SU-DHL-6 (cell line): ENCODE results near the gene TGM6.

Source experiments
- H2AFZ ChIP-seq: fragments of 200-600 bp; sonication (generic); 2 replicates; pipeline ENCODE4 v1.6.1; 2014; ENCODE audit warnings: low read depth, mild to moderate bottlenecking, moderate library complexity, mixed read lengths, antibody characterized with exemption, low read length; ENCODE audit not compliant: severe bottlenecking
- H3F3A ChIP-seq: fragments of 200-600 bp; shearing (Covaris generic); 2 replicates; pipeline ENCODE4 v1.6.0; 2016; ENCODE audit warnings: antibody characterized with exemption, mild to moderate bottlenecking; ENCODE audit not compliant: insufficient read depth
- H3K27ac ChIP-seq: fragments of 200-600 bp; sonication (generic); 2 replicates; pipeline ENCODE4 v1.5.1; 2016; ENCODE audit warnings: low read depth, mild to moderate bottlenecking, low read length, moderate library complexity, mixed read lengths
- H3K27me3 ChIP-seq: fragments of 200-600 bp; sonication (generic), shearing (Covaris generic); 2 replicates; pipeline ENCODE4 v1.6.0; 2014; ENCODE audit warnings: mild to moderate bottlenecking, low read length
- H3K36me3 ChIP-seq: fragments of 200-600 bp; sonication (generic); 2 replicates; pipeline ENCODE4 v1.6.1; 2014; ENCODE audit warnings: mild to moderate bottlenecking, low read length, mixed read lengths
- H3K4me2 ChIP-seq: fragments of 300-600, 200-600 bp; shearing (Covaris generic), sonication (generic); 2 replicates; pipeline ENCODE4 v1.6.0; 2014; ENCODE audit warnings: low read length, low read depth, mild to moderate bottlenecking; ENCODE audit not compliant: poor library complexity, severe bottlenecking
- H3K4me3 ChIP-seq: fragments of 200-600 bp; sonication (generic); 2 replicates; pipeline ENCODE4 v1.5.1; 2014; ENCODE audit warnings: antibody characterized with exemption, low read length, mild to moderate bottlenecking, mixed read lengths; ENCODE audit not compliant: insufficient read depth, poor library complexity, severe bottlenecking
- H3K79me2 ChIP-seq: fragments of 200-600 bp; sonication (generic); 2 replicates; pipeline ENCODE4 v1.6.1; 2014; ENCODE audit warnings: mild to moderate bottlenecking, low read length, moderate library complexity; ENCODE audit not compliant: insufficient read depth
- H3K9ac ChIP-seq: fragments of 200-600 bp; sonication (generic); 2 replicates; pipeline ENCODE4 v1.7.0; 2014; ENCODE audit warnings: mild to moderate bottlenecking, low read length
- H3K9me2 ChIP-seq: fragments of 200-600 bp; sonication (generic); replicated peaks from 2 replicates; pipeline ENCODE4 v1.6.1; 2014; ENCODE audit warnings: low read length; ENCODE audit not compliant: insufficient read depth
- H3K9me3 ChIP-seq: fragments of 200-600 bp; sonication (generic); 2 replicates; pipeline ENCODE4 v1.6.1; 2014; ENCODE audit warnings: low read length, mixed read lengths; ENCODE audit not compliant: insufficient read depth
- H4K20me1 ChIP-seq: fragments of 200-600 bp; sonication (generic); 2 replicates; pipeline ENCODE4 v1.6.1; 2014; ENCODE audit warnings: low read depth, mild to moderate bottlenecking, antibody characterized with exemption, low read length, moderate library complexity, mixed read lengths
- CTCF ChIP-seq: fragments of 200-600 bp; sonication (generic); IDR thresholded peaks from one replicate; pipeline ENCODE4 v1.5.1; 2017; ENCODE audit warnings: antibody characterized with exemption, mild to moderate bottlenecking, low read length, moderate library complexity; ENCODE audit not compliant: insufficient read depth, poor library complexity, severe bottlenecking
- EZH2phosphoT487 ChIP-seq: fragments of 200-600 bp; sonication (generic), shearing (Covaris generic); conservative IDR thresholded peaks from 2 replicates; pipeline ENCODE4 v1.6.1; 2018; ENCODE audit warnings: mild to moderate bottlenecking, antibody characterized with exemption, low read length, moderate library complexity, mixed read lengths

The TGM6 gene

GRCh38 chr20:2346188-2346587, 34.5 kb upstream of the TGM6 start:
- Histone ChIP-seq H3K27me3 (no peaks in the 10 kb centered on the region), H3F3A (no peaks in the 10 kb centered on the region), H3K4me3 (no peak overlapping the region), H3K79me2 (no peaks in the 10 kb centered on the region), H3K9ac (no peak overlapping the region), H4K20me1 (no peaks in the 10 kb centered on the region), H3K27ac (no peak overlapping the region), H3K9me2 (no peaks in the 10 kb centered on the region), H3K4me2 (no peak overlapping the region), H3K9me3 (no peaks in the 10 kb centered on the region), H3K36me3 (no peaks in the 10 kb centered on the region), H2AFZ (no peak overlapping the region)
- TF ChIP-seq EZH2phosphoT487 (no peak), CTCF (no peak)

GRCh38 chr20:2348336-2348735, 32.4 kb upstream of the TGM6 start:
- Histone ChIP-seq H3K9me2 (no peaks in the 10 kb centered on the region), H3K4me3 (no peak overlapping the region), H3K79me2 (no peaks in the 10 kb centered on the region), H3K27me3 (no peaks in the 10 kb centered on the region), H3K4me2 (no peak overlapping the region), H2AFZ (no peak overlapping the region), H3F3A (no peaks in the 10 kb centered on the region), H3K9ac (no peak overlapping the region), H3K27ac (no peak overlapping the region), H3K9me3 (no peaks in the 10 kb centered on the region), H3K36me3 (no peaks in the 10 kb centered on the region), H4K20me1 (no peaks in the 10 kb centered on the region)
- TF ChIP-seq EZH2phosphoT487 (no peak), CTCF (no peak)

- no peaks in the 10 kb centered on the region for H3K27me3 ChIP-seq
- TF ChIP-seq CTCF (no peak), EZH2phosphoT487 (no peak)
- H3K27ac ChIP-seq, result no peak overlapping the region
- no peak overlapping the region for H3K9ac ChIP-seq
- H3K36me3 ChIP-seq, result no peaks in the 10 kb centered on the region
- no peak overlapping the region for H3K4me2 ChIP-seq
- no peak overlapping the region for H2AFZ ChIP-seq
- no peaks in the 10 kb centered on the region for H3K79me2 ChIP-seq
- no peaks in the 10 kb centered on the region for H4K20me1 ChIP-seq
- H3K9me2 ChIP-seq, result no peaks in the 10 kb centered on the region
- H3K9me3 ChIP-seq, result no peaks in the 10 kb centered on the region
- no peaks in the 10 kb centered on the region for H3F3A ChIP-seq
- no peak overlapping the region for H3K4me3 ChIP-seq
These were observed 30.9 kb upstream of the TGM6 start for GRCh38 chr20:2349801-2350200.

GRCh38 chr20:2350606-2351005, 30.1 kb upstream of the TGM6 start:
- Histone ChIP-seq H3K9ac (no peak overlapping the region), H3K4me3 (no peak overlapping the region), H2AFZ (no peak overlapping the region), H3K27me3 (no peaks in the 10 kb centered on the region), H3K36me3 (no peaks in the 10 kb centered on the region), H3K9me2 (no peaks in the 10 kb centered on the region), H4K20me1 (no peaks in the 10 kb centered on the region), H3K4me2 (no peak overlapping the region), H3K9me3 (no peaks in the 10 kb centered on the region), H3F3A (no peaks in the 10 kb centered on the region), H3K79me2 (no peaks in the 10 kb centered on the region), H3K27ac (no peak overlapping the region)
- TF ChIP-seq EZH2phosphoT487 (no peak), CTCF (no peak)
